Measurements from ENCODE around the gene C3orf62.

GRCh38 chr3:49253512-49253911 lies 23.5 kb downstream of the C3orf62 start:
- TF ChIP-seq CTCF (IDR thresholded peaks at IDR 0.05) (no peak), EP300 (IDR thresholded peaks at IDR 0.05) (no peak)

All from ovary (tissue), 3 donors.